ENCODE data around the gene C5orf47.

GRCh38 chr5:173950829-173951228 lies 38.1 kb upstream of the C5orf47 start:
- no peak for TF ChIP-seq TEAD4 (IDR thresholded peaks at IDR 0.05; ENCODE audit: borderline replicate concordance, insufficient read depth)
- TF ChIP-seq CTCF (IDR thresholded peaks at IDR 0.05) = no peak
- no peak for TF ChIP-seq USF2 (IDR thresholded peaks at IDR 0.05; ENCODE audit: borderline replicate concordance, low read depth, low read length)
- no peak for TF ChIP-seq ZBTB33 (IDR thresholded peaks at IDR 0.05; ENCODE audit: borderline replicate concordance, low read depth)
- TF ChIP-seq RAD21 (IDR thresholded peaks at IDR 0.05; ENCODE audit: low read length) = no peak
